Measurements from ENCODE around the gene CRYGS.
A peak's percentile ranks its signal among the peaks of the same experiment; 100 is the strongest.

- TF ChIP-seq CTCF (IDR thresholded peaks at IDR 0.05; ENCODE audit: low read length): peak; percentile 53
- no peak for TF ChIP-seq EZH2phosphoT487 (IDR thresholded peaks at IDR 0.05; ENCODE audit: low read length)
- no peak for TF ChIP-seq EZH2 (optimal IDR thresholded peaks at IDR 0.05; ENCODE audit: low read depth, low read length)
Observed at GRCh38 chr3:186589121-186589520, 44.9 kb upstream of the CRYGS start.

Measured in MM.1S (cell line).